ENCODE data around the gene PARP15.

- TF ChIP-seq REST (IDR thresholded peaks at IDR 0.05; ENCODE audit: unreplicated experiment) = no peak
- no peak for TF ChIP-seq EZH2 (IDR thresholded peaks at IDR 0.05; ENCODE audit: low read depth, unreplicated experiment)
- TF ChIP-seq CTCF (conservative IDR thresholded peaks at IDR 0.05; ENCODE audit: low read depth in 2 of 2) = no peak
- TF ChIP-seq EZH2phosphoT487 (IDR thresholded peaks at IDR 0.05; ENCODE audit: unreplicated experiment) = no peak
- no peak for TF ChIP-seq JUNB (IDR thresholded peaks at IDR 0.05; ENCODE audit: unreplicated experiment)
- TF ChIP-seq POLR2AphosphoS5 (IDR thresholded peaks at IDR 0.05; ENCODE audit: low read depth) = no peak
- no peak for TF ChIP-seq ZNF331 (CRISPR knock-in tag; IDR thresholded peaks at IDR 0.05; ENCODE audit: low read depth)
- no peak for TF ChIP-seq CREB1 (CRISPR knock-in tag; IDR thresholded peaks at IDR 0.05; ENCODE audit: low read depth)
- no peak for TF ChIP-seq ZNF462 (CRISPR knock-in tag; IDR thresholded peaks at IDR 0.05)
- TF ChIP-seq ZNF114 (CRISPR knock-in tag; IDR thresholded peaks at IDR 0.05) = no peak
- no peak for TF ChIP-seq ETS1 (IDR thresholded peaks at IDR 0.05)
Observed at GRCh38 chr3:122594025-122594424, 16.6 kb downstream of the PARP15 start.
